Spleen (tissue), 13 donors: ENCODE results near the gene TMEM163. TPM values are rescaled to one million over a fixed set of nuclear protein-coding genes. Genes with fewer than 3 reads are reported as not detected.

ENCODE experiments used
- DNase-seq: peaks from one replicate; pipeline ENCODE4 v3.0.0-alpha.2; 2020
- H3K27ac ChIP-seq, 8 donors: fragments of 200-600 bp; sonication (generic) in 7 of 8; 1 replicate in 4 of 8; 2 replicates in 4 of 8; pipeline versions ENCODE4 v1.5.0 to v1.8.0; 2016 to 2021; ENCODE audit warnings: inconsistent platforms in 4 of 8, mild to moderate bottlenecking in 4 of 8, moderate library complexity in 1 of 8
- H3K27me3 ChIP-seq, 7 donors: fragments of 200-600 bp; sonication (generic) in 6 of 7; replicated peaks in 1 of 7; 1 replicate in 4 of 7; 2 replicates in 3 of 7; pipeline versions ENCODE4 v1.5.0 to v1.8.0; 2016 to 2021; ENCODE audit warnings: inconsistent platforms in 3 of 7, mild to moderate bottlenecking in 1 of 7
- H3K36me3 ChIP-seq, 6 donors: fragments of 200-600 bp; sonication (generic) in 5 of 6; 1 replicate in 4 of 6; 2 replicates in 2 of 6; pipeline versions ENCODE4 v1.5.0 to v1.8.0; 2016 to 2021; ENCODE audit warnings: inconsistent platforms in 2 of 6
- H3K4me1 ChIP-seq, 6 donors: fragments of 200-600 bp; sonication (generic) in 5 of 6; 1 replicate in 3 of 6; 2 replicates in 3 of 6; pipeline versions ENCODE4 v1.5.0 to v1.8.0; 2016 to 2021; ENCODE audit warnings: inconsistent platforms in 3 of 6
- H3K4me3 ChIP-seq, 8 donors: fragments of 200-600 bp; sonication (generic) in 7 of 8; 1 replicate in 4 of 8; 2 replicates in 4 of 8; pipeline versions ENCODE4 v1.5.0 to v1.8.0; 2016 to 2021; ENCODE audit warnings: inconsistent platforms in 4 of 8, mild to moderate bottlenecking in 4 of 8, moderate library complexity in 2 of 8
- H3K9me3 ChIP-seq, 8 donors: fragments of 200-600 bp; sonication (generic) in 7 of 8; 1 replicate in 4 of 8; 2 replicates in 4 of 8; pipeline versions ENCODE4 v1.5.0 to v1.8.0; 2016 to 2021; ENCODE audit warnings: inconsistent platforms in 4 of 8
- POLR2A ChIP-seq, 3 donors: fragments of 450-650 bp; IDR thresholded peaks; one replicate each; pipeline ENCODE4 v1.5.1; 2017; ENCODE audit warnings: antibody characterized with exemption in 3 of 3, mild to moderate bottlenecking in 1 of 3
- POLR2AphosphoS5 ChIP-seq, 3 donors: sonication (generic); formaldehyde crosslinking; IDR thresholded peaks; one replicate each; pipeline ENCODE4 v1.5.1; 2017; ENCODE audit warnings: antibody characterized with exemption in 3 of 3
- WGBS, 5 donors: extraction: QIAGEN DNeasy Blood & Tissue Kit in 3 of 5; methylation state at CpG; one replicate each; pipeline versions ENCODE4 v1.1.5 to v1.1.7; 2013 to 2018; 5-methylcytosine and 5-hydroxymethylcytosine counted together
- intact Hi-C: fragments of 100-400 bp; cut with DNase I; formaldehyde crosslinking; loops from one replicate; pipeline ENCODE4 v1.15.0; 2023; ENCODE audit warnings: low total_unique reads
- long read RNA-seq, 2 donors: transcript quantifications; one replicate each; lab custom pipeline, GENCODE V29; 2026
- polyA plus RNA-seq, 3 donors: library from polyadenylated mRNA; stranded (reverse); fragments of 200-250 nt; gene quantifications; one replicate each; pipeline ENCODE4 v1.2.1, GENCODE V29; 2013
- total RNA-seq, 7 donors: library from RNA; depleted of rRNA in 3 of 7; stranded (reverse); fragments of >200 nt in 3 of 7; fragmentation: NEBNext Ultra II Directional in 4 of 7; extraction: Animal tissue kit (Norgen Biotek cat#: 25700) in 4 of 7; gene quantifications; one replicate each; pipeline versions ENCODE4 v1.1.0 to v1.2.1, GENCODE V29; 2016 to 2021
- TF ChIP-seq, protein P1 (sequence below), 11 experiments: fragments of 200-600 bp in 7 of 11; fragments of 450-650 bp in 4 of 11; sonication (generic) in 4 of 11; IDR thresholded peaks in 8 of 11; conservative IDR thresholded peaks in 3 of 11; 1 replicate in 7 of 11; 2 replicates in 4 of 11; pipeline versions ENCODE4 v1.4.0 to v1.8.0; 2016 to 2021; ENCODE audit warnings: antibody characterized with exemption in 11 of 11, inconsistent platforms in 4 of 11, mild to moderate bottlenecking in 1 of 11
- donor health status: healthy with polysubstance abuse.
- donor health status: DM: no; HTN: no; CAD: no; lungs with moderate emphysema.
- donor health status: DM: no; HTN: no; CAD: no.
- donor health status: Bipolar disorder and iron deficiency.
- donor health status: healthy.
- donor health status: DM: no; HTN: no; CAD: no.
- donor health status: DM: yes; HTN: yes; CAD: no.

The TMEM163 gene
- 1 to 10 TPM; 2.4 to 4.5 (median 3.3) TPM for total RNA-seq
- 10 to 100 TPM in 2 of 3 donors, 1 to 10 TPM in 1; 6.3 to 12.5 (median 10.1) TPM for polyA plus RNA-seq
- long read RNA-seq, donor 1, full-length matches to known transcripts: 6 of 6 reads
- long read RNA-seq, donor 1, partial matches to known transcripts: 0 of 6 reads
- long read RNA-seq, donor 1, other reads (novel, unspliced or antisense): 0 of 6 reads
- long read RNA-seq, donor 2, full-length matches to known transcripts: 5 of 5 reads
- long read RNA-seq, donor 2, partial matches to known transcripts: 0 of 5 reads
- long read RNA-seq, donor 2, other reads (novel, unspliced or antisense): 0 of 5 reads

- Histone ChIP-seq H3K9me3 (no peaks in the 10 kb centered on the region), H3K27ac (peak within 1 kb of the TSS in 1 of 8 donors; percentile 65), H3K27me3 (peaks cover 4 to 80% (median 40%) of the 10 kb centered on the region in 7 donors), H3K4me3 (peak within 1 kb of the TSS; percentile 25 to 74 (median 46)), H3K4me1 (peaks cover 7 to 23% (median 17%) of the 10 kb centered on the region in 6 donors), H3K36me3 (no peaks in the 10 kb centered on the region)
- DNase-seq: peak; percentile 86
- intact Hi-C loops: no loop called here
- TF ChIP-seq, protein P1, sequence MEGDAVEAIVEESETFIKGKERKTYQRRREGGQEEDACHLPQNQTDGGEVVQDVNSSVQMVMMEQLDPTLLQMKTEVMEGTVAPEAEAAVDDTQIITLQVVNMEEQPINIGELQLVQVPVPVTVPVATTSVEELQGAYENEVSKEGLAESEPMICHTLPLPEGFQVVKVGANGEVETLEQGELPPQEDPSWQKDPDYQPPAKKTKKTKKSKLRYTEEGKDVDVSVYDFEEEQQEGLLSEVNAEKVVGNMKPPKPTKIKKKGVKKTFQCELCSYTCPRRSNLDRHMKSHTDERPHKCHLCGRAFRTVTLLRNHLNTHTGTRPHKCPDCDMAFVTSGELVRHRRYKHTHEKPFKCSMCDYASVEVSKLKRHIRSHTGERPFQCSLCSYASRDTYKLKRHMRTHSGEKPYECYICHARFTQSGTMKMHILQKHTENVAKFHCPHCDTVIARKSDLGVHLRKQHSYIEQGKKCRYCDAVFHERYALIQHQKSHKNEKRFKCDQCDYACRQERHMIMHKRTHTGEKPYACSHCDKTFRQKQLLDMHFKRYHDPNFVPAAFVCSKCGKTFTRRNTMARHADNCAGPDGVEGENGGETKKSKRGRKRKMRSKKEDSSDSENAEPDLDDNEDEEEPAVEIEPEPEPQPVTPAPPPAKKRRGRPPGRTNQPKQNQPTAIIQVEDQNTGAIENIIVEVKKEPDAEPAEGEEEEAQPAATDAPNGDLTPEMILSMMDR (IDR thresholded peaks at IDR 0.05 in 8 of 11, conservative IDR thresholded peaks at IDR 0.05 in 3 of 11): no peak
- peak in 2 of 3 donors; percentile 8 to 10 for TF ChIP-seq POLR2AphosphoS5 (IDR thresholded peaks at IDR 0.05)
- TF ChIP-seq POLR2A (IDR thresholded peaks at IDR 0.05): no peak
- 7 to 30% (median 15%) methylated on average over 26 to 99 of the region's 99 CpGs for WGBS, 5 donors
Measured at GRCh38 chr2:134718817-134719814, at the start of gene TMEM163. TSS of gene TMEM163 (minus strand) at chr2:134719000.

GRCh38 chr2:134766583-134766982 is 47.8 kb upstream of the TMEM163 start:
- Histone ChIP-seq H3K4me3 (no peak overlapping the region), H3K36me3 (no peaks in the 10 kb centered on the region), H3K9me3 (peaks cover 0 to 5% (median 0%) of the 10 kb centered on the region in 8 donors), H3K4me1 (no peaks in the 10 kb centered on the region), H3K27me3 (peaks cover 0 to 5% (median 0%) of the 10 kb centered on the region in 7 donors), H3K27ac (no peak overlapping the region)
- intact Hi-C loops: no loop called here
- 86 to 92% (median 88%) methylated on average over 5 of the region's 5 CpGs for WGBS, 5 donors
- DNase-seq: no peak
- TF ChIP-seq POLR2A (IDR thresholded peaks at IDR 0.05) (no peak), POLR2AphosphoS5 (IDR thresholded peaks at IDR 0.05) (no peak)
- TF ChIP-seq, protein P1 (IDR thresholded peaks at IDR 0.05 in 8 of 11, conservative IDR thresholded peaks at IDR 0.05 in 3 of 11): no peak

- intact Hi-C loops: no loop called here
- Histone ChIP-seq H3K27ac (no peak overlapping the region), H3K27me3 (peaks cover 0 to 7% (median 0%) of the 10 kb centered on the region in 7 donors), H3K4me3 (no peak overlapping the region), H3K4me1 (no peaks in the 10 kb centered on the region), H3K36me3 (no peaks in the 10 kb centered on the region), H3K9me3 (peaks cover 0 to 5% (median 0%) of the 10 kb centered on the region in 8 donors)
- DNase-seq: no peak
- TF ChIP-seq, protein P1 (IDR thresholded peaks at IDR 0.05 in 8 of 11, conservative IDR thresholded peaks at IDR 0.05 in 3 of 11): no peak
- TF ChIP-seq POLR2AphosphoS5 (IDR thresholded peaks at IDR 0.05) (no peak), POLR2A (IDR thresholded peaks at IDR 0.05) (no peak)
Measured at GRCh38 chr2:134765987-134766386, 47.2 kb upstream of the TMEM163 start.
